GM13977 (cell line): ENCODE results near the gene C17orf113.

Source experiments
- DNase-seq: peaks from one replicate; pipeline ENCODE4 v3.0.0; 2012; ENCODE audit warnings: low spot score
- CTCF ChIP-seq: IDR thresholded peaks from 2 replicates; pipeline ENCODE4 v1.5.1; 2012; ENCODE audit warnings: mild to moderate bottlenecking, control low read depth; ENCODE audit not compliant: insufficient read depth; ENCODE audit errors: extremely low read depth, missing control alignments
- in situ Hi-C: fragments of 300-500 bp; cut with MboI; formaldehyde crosslinking; loops from one replicate; pipeline ENCODE4 v1.12.0; 2022; ENCODE audit warnings: low sequenced_read_pairs, low pct_unique_long_range_greater_than_20kb, mixed read lengths, inconsistent platforms; ENCODE audit not compliant: unreplicated experiment

C17orf113 gene

GRCh38 chr17:42090964-42091790 is 40.8 kb upstream of the C17orf113 start:
- TF ChIP-seq CTCF: no peak
- in situ Hi-C loops: no loop called here
- DNase-seq: no peak

GRCh38 chr17:42088736-42089135 is 38.3 kb upstream of the C17orf113 start:
- DNase-seq: no peak
- in situ Hi-C loops: no loop called here
- no peak for TF ChIP-seq CTCF

- in situ Hi-C loops: no loop called here
These were observed 37.6 kb upstream of the C17orf113 start for GRCh38 chr17:42087736-42088705.

GRCh38 chr17:42087042-42087701 is 36.8 kb upstream of the C17orf113 start:
- DNase-seq: no peak
- no peak for TF ChIP-seq CTCF
- in situ Hi-C loops: no loop called here

More at GRCh38 chr17:42087736-42088705, 37.6 kb upstream of the C17orf113 start:
- no peak for TF ChIP-seq CTCF
- DNase-seq: no peak

- no peak for DNase-seq
- in situ Hi-C loops: no loop called here
- TF ChIP-seq CTCF: no peak
These were observed 31.2 kb upstream of the C17orf113 start for GRCh38 chr17:42081516-42082129.

- in situ Hi-C loops: no loop called here
- no peak for DNase-seq
- TF ChIP-seq CTCF: no peak
These were observed 29.1 kb upstream of the C17orf113 start for GRCh38 chr17:42079541-42079940.
